Psoas muscle (tissue), 8 donors: ENCODE results near the gene LGALSL. TPM values are rescaled to one million over a fixed set of nuclear protein-coding genes. Genes with fewer than 3 reads are reported as not detected.

Experiments
- ATAC-seq, 4 donors: fragments of 200-7000 bp; cut with Tn5 transposase; one replicate each; pipeline ENCODE4 v1.9.1; 2020; ENCODE audit warnings: moderate library complexity in 3 of 4, mild to moderate bottlenecking in 2 of 4
- DNase-seq, 2 donors: peaks; one replicate each; pipeline ENCODE4 v3.0.0-alpha.2; 2020
- H3K27ac ChIP-seq: fragments of 200-600 bp; one replicate; pipeline ENCODE4 v1.8.0; 2022
- H3K27me3 ChIP-seq, 3 donors: fragments of 200-600 bp in 1 of 3; one replicate each; pipeline versions ENCODE4 v1.6.1 to v1.8.0; 2013 to 2022; ENCODE audit warnings: low read length in 2 of 3, mild to moderate bottlenecking in 2 of 3, moderate library complexity in 1 of 3; ENCODE audit not compliant: insufficient read depth in 3 of 3
- H3K36me3 ChIP-seq, 2 donors: fragments of 200-600 bp in 1 of 2; one replicate each; pipeline versions ENCODE4 v1.6.1 to v1.8.0; 2013 to 2022; ENCODE audit warnings: low read depth in 1 of 2, mild to moderate bottlenecking in 1 of 2, moderate library complexity in 1 of 2; ENCODE audit not compliant: insufficient read depth in 1 of 2
- H3K4me1 ChIP-seq: fragments of 200-600 bp; one replicate; pipeline ENCODE4 v1.8.0; 2022
- H3K4me3 ChIP-seq: fragments of 200-600 bp; one replicate; pipeline ENCODE4 v1.8.0; 2022; ENCODE audit warnings: mild to moderate bottlenecking
- H3K9me3 ChIP-seq: fragments of 200-600 bp; one replicate; pipeline ENCODE4 v1.8.0; 2022
- WGBS, 3 donors: extraction: QIAGEN DNeasy Blood & Tissue Kit; methylation state at CpG; one replicate each; pipeline versions ENCODE4 v1.1.6 to v1.1.7; 2013; 5-methylcytosine and 5-hydroxymethylcytosine counted together
- intact Hi-C, 2 donors: fragments of 100-400 bp; cut with DNase I; formaldehyde crosslinking; loops; one replicate each; pipeline versions ENCODE4 v1.11.0 to v1.14.2; 2022
- polyA plus RNA-seq, 3 donors: library from polyadenylated mRNA; stranded (reverse); fragments of 200-250 nt; gene quantifications; one replicate each; pipeline ENCODE4 v1.2.3, GENCODE V29; 2013
- total RNA-seq, 4 donors: library from RNA; stranded (reverse); fragmentation: NEBNext Ultra II Directional in 2 of 4; extraction: Animal tissue kit (Norgen Biotek cat#: 25700) in 2 of 4; gene quantifications; one replicate each; pipeline versions ENCODE4 v1.2.1 to v1.2.4, GENCODE V29; 2021 to 2023
- TF ChIP-seq, protein P1 (sequence below): fragments of 200-600 bp; IDR thresholded peaks from one replicate; pipeline ENCODE4 v1.8.0; 2022; ENCODE audit warnings: antibody characterized with exemption
- donor health status: healthy with polysubstance abuse.
- donor health status: DM: no; HTN: no; CAD: no; lungs with moderate emphysema.
- donor health status: Bipolar disorder and iron deficiency.
- donor health status: healthy.
- donor health status: DM: yes; HTN: yes; CAD: no.
- donor health status: DM: no; HTN: no; CAD: no.
- donor health status: DM: no; HTN: no; CAD: no.
- donor health status: DM: yes; HTN: yes; CAD: no.

LGALSL gene
- total and polyA plus RNA-seq, 7 donors = 3.6 to 30.9 (median 11.4) TPM

DNA sequence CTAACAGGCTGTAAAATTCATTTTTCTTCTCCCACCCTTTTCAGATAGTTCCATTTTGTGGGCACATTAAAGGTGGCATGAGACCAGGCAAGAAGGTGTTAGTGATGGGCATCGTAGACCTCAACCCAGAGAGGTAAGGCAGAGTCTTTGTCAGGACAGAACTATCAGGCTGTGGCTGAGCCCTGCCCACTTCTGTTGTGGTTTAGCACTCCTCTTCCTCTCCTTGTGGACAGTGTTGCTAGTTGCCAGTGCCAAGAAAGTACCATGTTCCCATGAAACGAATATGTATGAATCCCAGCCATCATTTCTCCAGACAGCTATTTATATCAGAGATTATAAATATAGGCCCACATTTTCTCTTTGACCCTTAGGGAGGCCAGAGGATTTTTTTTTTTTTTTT, 1.6 kb downstream of the LGALSL start:
- WGBS, 3 donors = 18 to 25% (median 23%) methylated on average over 2 of the region's 2 CpGs
- DNase-seq = no peak
- Histone ChIP-seq H3K4me3 (peak overlapping the region; percentile 91), H3K27me3 (no peaks in the 10 kb centered on the region), H3K36me3 (peaks cover 0 to 45% of the 10 kb centered on the region in 2 donors), H3K4me1 (peaks cover 66% of the 10 kb centered on the region), H3K9me3 (no peaks in the 10 kb centered on the region), H3K27ac (peak overlapping the region; percentile 94)
- TF ChIP-seq, protein P1, sequence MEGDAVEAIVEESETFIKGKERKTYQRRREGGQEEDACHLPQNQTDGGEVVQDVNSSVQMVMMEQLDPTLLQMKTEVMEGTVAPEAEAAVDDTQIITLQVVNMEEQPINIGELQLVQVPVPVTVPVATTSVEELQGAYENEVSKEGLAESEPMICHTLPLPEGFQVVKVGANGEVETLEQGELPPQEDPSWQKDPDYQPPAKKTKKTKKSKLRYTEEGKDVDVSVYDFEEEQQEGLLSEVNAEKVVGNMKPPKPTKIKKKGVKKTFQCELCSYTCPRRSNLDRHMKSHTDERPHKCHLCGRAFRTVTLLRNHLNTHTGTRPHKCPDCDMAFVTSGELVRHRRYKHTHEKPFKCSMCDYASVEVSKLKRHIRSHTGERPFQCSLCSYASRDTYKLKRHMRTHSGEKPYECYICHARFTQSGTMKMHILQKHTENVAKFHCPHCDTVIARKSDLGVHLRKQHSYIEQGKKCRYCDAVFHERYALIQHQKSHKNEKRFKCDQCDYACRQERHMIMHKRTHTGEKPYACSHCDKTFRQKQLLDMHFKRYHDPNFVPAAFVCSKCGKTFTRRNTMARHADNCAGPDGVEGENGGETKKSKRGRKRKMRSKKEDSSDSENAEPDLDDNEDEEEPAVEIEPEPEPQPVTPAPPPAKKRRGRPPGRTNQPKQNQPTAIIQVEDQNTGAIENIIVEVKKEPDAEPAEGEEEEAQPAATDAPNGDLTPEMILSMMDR = no peak
- intact Hi-C loops = loop anchor here in 1 of 2 donors (2.0 kb wide), 1 partner anchor 53 kb away; no protein-coding TSS in a partner anchor
- ATAC-seq = peak in 3 of 4 donors; percentile 27 to 58 (median 51)

DNA sequence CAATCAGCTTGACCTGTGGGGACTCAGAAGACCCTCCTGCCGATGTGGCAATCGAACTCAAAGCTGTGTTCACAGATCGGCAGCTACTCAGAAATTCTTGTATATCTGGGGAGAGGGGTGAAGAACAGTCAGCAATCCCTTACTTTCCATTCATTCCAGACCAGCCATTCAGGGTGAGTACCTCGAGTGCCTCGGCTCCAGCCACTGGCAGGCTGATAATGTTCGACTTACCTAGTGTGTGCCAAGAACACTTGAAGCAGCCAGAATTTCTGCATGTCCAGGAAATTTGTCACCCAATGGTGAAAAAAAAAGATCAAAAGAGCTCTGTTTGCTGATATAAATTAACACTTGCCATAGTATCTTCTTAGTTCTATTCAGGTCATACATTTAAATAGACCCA, 2.3 kb downstream of the LGALSL start:
- 39 to 60% (median 48%) methylated on average over 6 of the region's 6 CpGs for WGBS, 3 donors
- H3K4me3 ChIP-seq = peak overlapping the region; percentile 17
- TF ChIP-seq, protein P1 = no peak

DNA sequence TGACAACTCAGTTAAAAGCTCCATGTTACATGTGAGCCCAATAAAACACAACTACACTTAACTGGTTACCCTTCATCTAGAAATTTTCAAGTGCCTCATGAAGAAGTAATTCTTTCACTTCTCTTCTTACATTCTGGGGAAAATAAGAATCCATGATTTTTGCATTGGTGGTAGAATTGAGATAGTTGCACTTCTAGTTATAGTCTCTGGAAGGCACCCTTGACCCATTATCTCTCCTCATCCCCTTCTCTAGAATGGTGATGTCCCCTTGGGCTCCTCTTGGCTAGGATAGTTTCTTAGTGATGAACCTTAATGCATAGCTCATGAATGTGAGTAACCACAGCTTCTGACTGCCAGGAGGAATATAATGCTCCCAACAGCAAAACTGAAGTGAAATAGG, 3.6 kb downstream of the LGALSL start:
- intact Hi-C loops = no loop called here
- Histone ChIP-seq H3K36me3 (peaks cover 0 to 45% of the 10 kb centered on the region in 2 donors), H3K27me3 (no peaks in the 10 kb centered on the region), H3K4me3 (no peak overlapping the region), H3K4me1 (peaks cover 61% of the 10 kb centered on the region), H3K9me3 (no peaks in the 10 kb centered on the region), H3K27ac (no peak overlapping the region)
- no peak for ATAC-seq
- DNase-seq = no peak
- TF ChIP-seq, protein P1 = no peak

More for the DNA sequence above, 2.3 kb downstream of the LGALSL start:
- Histone ChIP-seq H3K36me3 (peaks cover 0 to 45% of the 10 kb centered on the region in 2 donors), H3K27me3 (no peaks in the 10 kb centered on the region), H3K27ac (peak overlapping the region; percentile 94), H3K4me1 (peaks cover 68% of the 10 kb centered on the region), H3K9me3 (no peaks in the 10 kb centered on the region)
- ATAC-seq (no peak), DNase-seq (no peak)
- intact Hi-C loops = no loop called here

DNA sequence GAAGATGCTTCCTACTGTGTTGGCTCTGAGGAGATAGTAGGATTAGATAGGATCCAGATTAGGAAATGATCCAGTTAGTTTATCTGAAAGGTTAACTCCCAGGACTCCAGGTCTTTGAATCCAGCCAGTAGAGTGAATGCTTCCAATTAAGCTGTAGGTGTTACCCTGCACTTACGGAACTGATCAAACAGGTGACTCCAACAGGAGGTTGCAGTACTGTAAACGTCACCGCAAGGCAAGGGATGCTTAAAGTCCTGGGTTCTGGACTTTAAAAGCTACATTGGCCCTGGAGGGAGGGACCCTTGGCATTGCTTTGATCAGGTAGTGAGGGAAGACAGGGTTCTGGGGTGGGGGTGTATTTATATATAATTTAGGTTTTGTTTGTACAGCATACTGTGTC, 5.6 kb downstream of the LGALSL start:
- no peak overlapping the region for H3K4me3 ChIP-seq
- H3K27me3 ChIP-seq = no peaks in the 10 kb centered on the region
- H3K9me3 ChIP-seq = no peaks in the 10 kb centered on the region
- H3K4me1 ChIP-seq = peaks cover 67% of the 10 kb centered on the region
- intact Hi-C loops = no loop called here
- no peak for DNase-seq
- no peak overlapping the region for H3K27ac ChIP-seq
- peaks cover 0 to 45% of the 10 kb centered on the region in 2 donors for H3K36me3 ChIP-seq
- no peak for ATAC-seq
- WGBS, 3 donors = 67 to 87% (median 76%) methylated on average over 3 of the region's 3 CpGs
- TF ChIP-seq, protein P1 = no peak

DNA sequence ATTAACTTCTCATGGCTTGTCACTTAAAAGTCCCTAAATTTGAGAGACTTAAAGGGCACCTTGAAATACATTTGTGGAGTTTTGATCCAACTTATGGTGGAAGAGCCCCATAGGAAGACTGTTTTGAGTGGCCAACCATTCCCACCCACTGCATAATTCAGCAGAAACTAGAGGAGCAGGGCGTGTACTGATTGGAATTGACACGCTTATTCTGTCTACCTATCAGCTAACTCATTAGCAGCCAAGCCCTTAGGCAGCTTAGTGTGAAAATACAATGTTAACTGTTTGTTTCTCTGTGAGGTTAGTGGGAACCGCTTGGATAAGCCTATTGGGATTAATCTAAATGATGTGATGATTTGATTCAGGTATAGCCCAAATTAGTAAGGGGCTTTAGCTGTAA, 6.4 kb downstream of the LGALSL start:
- peaks cover 0 to 45% of the 10 kb centered on the region in 2 donors for H3K36me3 ChIP-seq
- intact Hi-C loops = no loop called here
- ATAC-seq (no peak), DNase-seq (no peak)
- H3K9me3 ChIP-seq = no peaks in the 10 kb centered on the region
- peaks cover 60% of the 10 kb centered on the region for H3K4me1 ChIP-seq
- TF ChIP-seq, protein P1 = no peak
- H3K4me3 ChIP-seq = no peak overlapping the region
- 21 to 50% (median 48%) methylated on average over 3 of the region's 3 CpGs for WGBS, 3 donors
- no peak overlapping the region for H3K27ac ChIP-seq
- no peaks in the 10 kb centered on the region for H3K27me3 ChIP-seq
